Activated T-helper 17 cell treated with anti-CD3 and anti-CD28 coated beads, Interleukin-2, amount 50 U/mL, for 72 hours (primary cell): Measurements from ENCODE around the gene INSYN1. TPM values are rescaled to one million over a fixed set of nuclear protein-coding genes. Genes with fewer than 3 reads are reported as not detected.
A peak's percentile ranks its signal among the peaks of the same experiment; 100 is the strongest.
"Not testable (repeated sequence)": the region's sequence is repeated elsewhere in the genome, so short reads cannot be mapped to it uniquely, and the experiment has no call there.

Source experiments
- ATAC-seq: fragments of 150-1000 bp; cut with Tn5 transposase; replicated peaks from 2 replicates; pipeline ENCODE4 v1.10.0; 2021; ENCODE audit warnings: mild to moderate bottlenecking, moderate library complexity
- H3K27ac Mint-ChIP-seq: one replicate; pipeline ENCODE4 v1.8.0; 2022; ENCODE audit warnings: mixed read lengths
- H3K27me3 Mint-ChIP-seq: one replicate; pipeline ENCODE4 v1.8.0; 2022; ENCODE audit warnings: mixed read lengths
- H3K36me3 Mint-ChIP-seq: one replicate; pipeline ENCODE4 v1.8.0; 2022; ENCODE audit warnings: low read depth, mild to moderate bottlenecking, mixed read lengths
- H3K4me1 Mint-ChIP-seq: one replicate; pipeline ENCODE4 v1.8.0; 2022; ENCODE audit warnings: mixed read lengths
- H3K4me3 Mint-ChIP-seq: one replicate; pipeline ENCODE4 v1.8.0; 2022; ENCODE audit warnings: mild to moderate bottlenecking, mixed read lengths
- H3K9me3 Mint-ChIP-seq: one replicate; pipeline ENCODE4 v1.8.0; 2022; ENCODE audit warnings: mixed read lengths
- total RNA-seq, 2 donors: library from RNA; stranded (reverse); gene quantifications; one replicate each; pipeline ENCODE4 v1.2.3, GENCODE V29; 2022

The INSYN1 gene
- total RNA-seq, 2 donors from 2014 or later: not detected

DNA sequence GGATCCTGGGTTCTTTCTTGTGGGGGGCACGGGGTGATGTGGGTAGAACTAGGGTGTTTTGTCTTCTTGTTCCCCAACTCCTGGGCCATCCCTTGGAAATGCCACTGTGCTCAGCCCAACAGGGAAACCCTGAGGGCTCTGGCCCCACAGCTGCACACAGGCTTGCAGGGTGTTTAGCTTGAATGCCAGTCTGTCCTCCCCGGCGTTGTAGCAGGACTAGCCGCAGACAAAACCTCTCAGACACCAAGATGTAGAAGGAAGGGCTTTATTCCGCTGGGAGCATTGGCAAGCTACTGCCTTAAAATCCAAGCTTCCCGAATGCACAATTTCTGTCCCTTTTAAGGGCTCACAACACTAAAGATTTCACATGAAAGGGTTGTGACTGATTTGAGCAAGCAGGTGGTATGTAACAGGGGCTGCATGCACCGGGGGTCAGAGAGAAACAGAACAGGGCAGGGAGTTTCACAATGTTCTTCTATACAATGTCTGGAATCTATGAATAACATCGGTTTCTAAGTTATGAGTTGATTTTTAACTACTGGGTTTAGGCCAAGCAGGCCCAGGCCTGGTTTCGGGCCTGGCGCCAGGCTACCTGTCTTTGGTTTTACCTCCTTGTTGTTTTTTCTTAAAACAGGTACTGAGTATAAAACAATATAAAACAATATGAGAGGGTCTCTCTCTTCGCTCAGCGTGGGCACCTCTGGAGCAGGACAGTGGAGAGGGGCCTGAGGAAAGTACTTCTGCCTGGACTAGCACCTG, 32.3 kb upstream of the INSYN1 start:
- ATAC-seq, H3K36me3 Mint-ChIP-seq, H3K9me3 Mint-ChIP-seq, H3K27me3 Mint-ChIP-seq, H3K27ac Mint-ChIP-seq, H3K4me3 Mint-ChIP-seq, H3K4me1 Mint-ChIP-seq: not testable (repeated sequence)

DNA sequence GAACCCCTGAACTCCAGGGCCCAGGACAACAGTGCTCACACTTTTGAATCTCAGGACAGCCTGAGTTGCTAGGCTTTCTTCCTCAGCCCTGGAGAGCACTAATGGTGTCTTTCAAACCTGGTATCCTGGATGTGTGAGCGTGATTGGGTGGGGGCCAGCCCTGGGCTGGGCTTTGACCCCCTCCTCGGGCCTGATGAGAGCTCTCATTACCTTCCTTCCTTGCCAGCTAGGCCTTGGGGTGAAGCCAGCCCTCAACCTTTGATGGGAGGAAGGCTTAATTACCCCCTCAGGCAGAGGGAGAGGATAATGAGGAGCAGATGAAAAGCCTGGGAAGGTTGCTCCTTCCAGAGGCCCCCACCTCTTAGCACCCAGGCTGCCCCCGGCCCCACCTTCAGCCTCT, 31.1 kb upstream of the INSYN1 start:
- H3K9me3 Mint-ChIP-seq: no peaks in the 10 kb centered on the region
- H3K27me3 Mint-ChIP-seq: peaks cover 4% of the 10 kb centered on the region
- no peaks in the 10 kb centered on the region for H3K36me3 Mint-ChIP-seq
- no peak overlapping the region for H3K27ac Mint-ChIP-seq
- H3K4me3 Mint-ChIP-seq: no peak overlapping the region
- H3K4me1 Mint-ChIP-seq: no peaks in the 10 kb centered on the region
- ATAC-seq: no peak

DNA sequence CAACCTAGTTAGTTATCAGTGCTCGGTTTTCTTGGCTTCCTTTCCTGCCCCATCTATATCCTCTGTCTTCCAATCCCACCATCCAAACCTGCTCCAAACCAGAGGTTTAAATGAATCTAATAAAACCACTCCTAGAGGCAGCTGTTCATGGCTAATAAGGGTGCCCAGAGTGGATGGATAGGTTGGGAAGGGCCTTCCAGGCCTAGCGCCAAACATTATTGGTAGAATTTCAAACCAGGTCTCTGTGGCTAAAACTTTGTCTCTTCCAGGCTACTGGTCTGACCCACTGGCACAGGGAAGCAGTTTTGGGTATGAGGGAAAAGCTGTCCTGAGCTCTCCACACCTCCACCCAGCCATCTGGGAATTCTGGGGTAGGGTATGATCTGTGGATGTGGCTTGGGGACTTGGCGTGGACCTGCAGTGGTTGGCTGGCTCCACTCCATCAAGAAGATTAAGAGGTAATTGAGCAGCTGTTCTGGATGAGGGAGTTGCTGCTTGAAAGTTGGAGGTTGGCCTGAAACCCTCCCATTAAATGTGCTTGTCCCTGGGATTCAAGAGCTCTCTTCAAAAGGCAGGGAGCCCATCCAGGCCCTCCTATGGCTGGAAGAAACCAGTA, 29.3 kb upstream of the INSYN1 start:
- H3K4me3 Mint-ChIP-seq: no peak overlapping the region
- H3K27me3 Mint-ChIP-seq: no peaks in the 10 kb centered on the region
- no peaks in the 10 kb centered on the region for H3K4me1 Mint-ChIP-seq
- no peaks in the 10 kb centered on the region for H3K9me3 Mint-ChIP-seq
- no peak overlapping the region for H3K27ac Mint-ChIP-seq
- ATAC-seq: no peak
- no peaks in the 10 kb centered on the region for H3K36me3 Mint-ChIP-seq

DNA sequence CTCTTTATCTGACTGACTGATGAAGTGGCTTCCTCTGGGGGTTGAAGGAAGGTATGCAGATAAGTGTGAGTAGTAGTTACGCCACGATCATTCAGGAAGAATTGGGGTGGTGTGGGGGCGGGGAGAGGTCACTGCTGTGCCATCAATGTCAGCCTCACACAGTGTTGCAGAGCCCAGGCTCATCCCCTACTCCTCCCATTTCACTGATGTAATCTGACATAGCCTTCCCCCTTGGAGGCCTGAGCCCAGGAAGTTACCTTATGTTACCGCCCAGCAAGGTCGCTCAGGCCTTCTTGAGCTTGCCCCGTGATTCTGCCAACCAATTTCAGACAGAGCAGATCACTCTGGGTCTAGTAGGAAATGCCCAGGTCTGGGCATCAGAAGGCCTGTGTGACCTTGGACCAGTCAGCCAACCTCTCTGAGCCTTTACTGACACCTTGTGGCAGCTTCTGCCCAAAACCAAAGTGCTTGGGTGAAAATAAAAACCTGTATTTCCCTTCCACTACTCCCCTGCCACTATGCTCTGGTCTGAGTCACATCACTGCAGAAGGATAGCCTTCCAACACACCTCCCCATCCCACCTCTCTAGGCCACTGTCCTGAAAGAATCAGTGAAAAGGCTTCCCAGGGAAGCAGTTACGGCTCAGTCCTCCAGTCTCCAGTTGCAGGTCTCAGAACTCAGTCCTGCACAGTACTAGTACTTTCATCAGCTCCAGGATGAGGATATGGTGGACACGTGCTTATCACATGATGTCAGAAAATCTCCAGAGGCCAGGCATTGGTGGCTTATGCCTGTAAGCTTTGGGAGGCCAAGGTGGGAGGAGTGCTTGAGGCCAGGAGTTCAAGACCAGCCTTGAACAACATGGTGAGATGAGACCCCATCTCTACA, 28.1 kb upstream of the INSYN1 start:
- peak; percentile 31 for ATAC-seq
- no peaks in the 10 kb centered on the region for H3K36me3 Mint-ChIP-seq
- H3K27me3 Mint-ChIP-seq: no peaks in the 10 kb centered on the region

DNA sequence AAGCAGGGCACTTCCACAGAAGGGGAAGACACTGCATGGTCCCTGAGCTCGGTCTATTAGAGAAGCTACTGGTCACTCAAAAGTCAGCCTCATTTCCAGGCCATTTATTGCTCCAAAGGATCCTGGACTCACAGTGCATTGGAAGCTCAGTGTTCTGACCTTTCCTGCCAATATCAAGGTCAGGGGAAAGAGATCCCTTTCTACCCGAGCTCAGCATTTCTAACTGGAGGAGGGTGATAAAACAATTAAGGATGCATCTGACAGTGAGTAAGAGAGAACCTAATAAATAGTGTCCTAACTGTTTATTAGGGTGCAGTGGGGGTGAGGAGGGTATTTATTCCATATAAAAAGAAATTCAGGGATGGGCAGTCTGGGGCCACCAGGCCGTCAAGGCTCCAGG, 26.8 kb upstream of the INSYN1 start:
- H3K36me3 Mint-ChIP-seq: no peaks in the 10 kb centered on the region
- H3K4me1 Mint-ChIP-seq: no peaks in the 10 kb centered on the region
- no peaks in the 10 kb centered on the region for H3K9me3 Mint-ChIP-seq
- no peaks in the 10 kb centered on the region for H3K27me3 Mint-ChIP-seq
- no peak overlapping the region for H3K4me3 Mint-ChIP-seq
- ATAC-seq: no peak
- H3K27ac Mint-ChIP-seq: no peak overlapping the region

More for the DNA sequence above, 28.1 kb upstream of the INSYN1 start:
- Mint-ChIP-seq H3K9me3 (no peaks in the 10 kb centered on the region), H3K4me1 (no peaks in the 10 kb centered on the region), H3K27ac (no peak overlapping the region), H3K4me3 (no peak overlapping the region)

DNA sequence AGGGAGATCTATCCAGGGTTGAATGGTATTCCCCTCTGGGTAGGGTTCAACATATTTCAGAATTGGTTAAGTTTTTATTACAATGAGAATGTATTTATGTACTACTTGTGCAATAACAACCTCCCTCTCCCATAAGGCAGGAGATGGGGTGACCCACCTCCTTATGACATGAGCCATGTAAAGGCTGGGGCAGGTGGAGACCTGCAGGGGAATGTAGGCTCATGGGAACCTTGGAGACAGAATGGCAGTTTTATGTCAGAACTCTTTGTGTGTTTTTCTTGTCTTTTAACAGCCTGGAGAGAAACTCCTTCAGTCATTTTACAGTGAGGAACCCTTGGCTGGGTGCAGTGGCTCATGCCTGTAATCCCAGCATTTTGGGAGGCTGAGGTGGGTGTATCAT, 24.6 kb upstream of the INSYN1 start:
- H3K4me1 Mint-ChIP-seq: no peaks in the 10 kb centered on the region
- no peaks in the 10 kb centered on the region for H3K36me3 Mint-ChIP-seq
- ATAC-seq: no peak
- no peaks in the 10 kb centered on the region for H3K9me3 Mint-ChIP-seq
- no peak overlapping the region for H3K27ac Mint-ChIP-seq
- H3K4me3 Mint-ChIP-seq: no peak overlapping the region
- H3K27me3 Mint-ChIP-seq: peaks cover 8% of the 10 kb centered on the region

DNA sequence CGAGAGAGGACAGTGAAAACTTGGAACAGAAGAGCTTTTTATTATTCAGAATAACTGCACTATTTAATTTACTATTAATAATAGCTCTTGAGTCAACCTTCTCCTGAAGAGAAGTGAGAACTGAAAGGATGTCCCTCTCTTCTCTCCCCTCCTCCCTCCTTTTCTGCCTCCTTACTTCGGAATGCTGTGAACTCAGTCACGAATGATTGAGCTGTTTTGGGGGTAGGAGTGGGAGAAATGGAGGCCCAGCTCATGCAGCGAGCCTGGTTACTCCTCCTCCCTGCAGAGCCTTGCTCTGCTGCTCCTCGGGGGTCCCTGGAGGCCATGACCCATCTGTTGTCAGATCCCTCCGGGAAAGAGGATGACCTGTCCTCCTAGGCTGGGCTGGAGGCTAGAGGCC, 20.3 kb upstream of the INSYN1 start:
- Mint-ChIP-seq H3K9me3 (no peaks in the 10 kb centered on the region), H3K27ac (no peak overlapping the region), H3K4me3 (no peak overlapping the region), H3K4me1 (no peaks in the 10 kb centered on the region), H3K27me3 (peaks cover 17% of the 10 kb centered on the region), H3K36me3 (no peaks in the 10 kb centered on the region)
- no peak for ATAC-seq

DNA sequence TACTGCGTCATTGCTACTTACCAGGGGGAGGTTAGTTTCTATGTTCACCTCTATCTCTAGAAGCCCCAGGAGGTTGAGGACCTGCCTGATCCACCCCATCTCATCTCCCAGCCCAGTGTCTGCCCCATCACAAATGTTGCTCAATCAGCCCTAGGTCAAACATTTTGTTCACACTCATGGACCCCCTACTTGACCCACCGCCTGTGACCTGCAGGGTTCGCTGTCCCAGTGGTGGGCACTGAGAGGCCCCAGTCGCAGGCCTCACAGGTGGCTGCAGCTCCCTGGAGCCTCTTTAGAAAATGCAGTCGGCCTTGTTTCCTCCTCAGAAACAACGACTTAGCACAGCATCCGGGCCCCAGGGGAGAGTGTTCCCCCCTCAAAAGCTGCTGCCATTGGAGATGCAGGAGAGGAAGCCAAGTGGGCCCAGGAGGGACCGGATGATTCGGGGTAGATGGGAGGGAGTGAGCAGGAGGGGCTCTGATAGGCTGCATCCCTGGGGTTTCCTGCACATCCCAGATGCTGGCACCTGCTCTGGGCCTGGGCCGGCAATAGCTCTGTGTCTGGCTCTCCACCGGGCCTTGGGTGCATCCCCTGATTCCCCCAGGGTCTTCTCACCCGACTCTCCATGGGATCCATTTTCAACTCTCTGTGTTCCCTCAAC, 18.4 kb upstream of the INSYN1 start:
- Mint-ChIP-seq H3K36me3 (no peaks in the 10 kb centered on the region), H3K27ac (no peak overlapping the region), H3K9me3 (no peaks in the 10 kb centered on the region), H3K4me1 (no peaks in the 10 kb centered on the region), H3K4me3 (no peak overlapping the region), H3K27me3 (peaks cover 23% of the 10 kb centered on the region)
- ATAC-seq: no peak

DNA sequence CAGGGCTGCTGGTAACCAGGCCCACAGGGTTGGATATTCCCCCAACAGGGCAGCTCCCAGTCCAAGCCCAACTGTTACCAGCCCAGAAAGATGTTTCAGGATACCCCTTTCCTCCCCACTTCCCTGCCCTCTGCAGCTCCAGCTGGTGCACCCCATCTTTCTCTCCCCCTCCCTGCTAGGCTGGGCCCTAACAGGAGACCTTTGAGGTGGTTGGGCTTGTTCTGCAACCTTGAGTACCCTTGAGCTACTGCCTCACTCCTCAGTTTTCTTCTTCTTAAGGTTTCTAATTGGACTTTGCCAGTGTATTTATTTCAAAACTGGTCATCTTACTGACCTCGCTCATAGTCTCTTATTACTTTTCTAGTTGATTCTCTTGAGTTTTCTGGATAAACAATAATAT, 16.9 kb upstream of the INSYN1 start:
- H3K4me1 Mint-ChIP-seq: no peaks in the 10 kb centered on the region
- H3K27ac Mint-ChIP-seq: no peak overlapping the region
- no peaks in the 10 kb centered on the region for H3K36me3 Mint-ChIP-seq
- no peaks in the 10 kb centered on the region for H3K9me3 Mint-ChIP-seq
- H3K4me3 Mint-ChIP-seq: no peak overlapping the region
- ATAC-seq: no peak
- H3K27me3 Mint-ChIP-seq: peaks cover 31% of the 10 kb centered on the region

DNA sequence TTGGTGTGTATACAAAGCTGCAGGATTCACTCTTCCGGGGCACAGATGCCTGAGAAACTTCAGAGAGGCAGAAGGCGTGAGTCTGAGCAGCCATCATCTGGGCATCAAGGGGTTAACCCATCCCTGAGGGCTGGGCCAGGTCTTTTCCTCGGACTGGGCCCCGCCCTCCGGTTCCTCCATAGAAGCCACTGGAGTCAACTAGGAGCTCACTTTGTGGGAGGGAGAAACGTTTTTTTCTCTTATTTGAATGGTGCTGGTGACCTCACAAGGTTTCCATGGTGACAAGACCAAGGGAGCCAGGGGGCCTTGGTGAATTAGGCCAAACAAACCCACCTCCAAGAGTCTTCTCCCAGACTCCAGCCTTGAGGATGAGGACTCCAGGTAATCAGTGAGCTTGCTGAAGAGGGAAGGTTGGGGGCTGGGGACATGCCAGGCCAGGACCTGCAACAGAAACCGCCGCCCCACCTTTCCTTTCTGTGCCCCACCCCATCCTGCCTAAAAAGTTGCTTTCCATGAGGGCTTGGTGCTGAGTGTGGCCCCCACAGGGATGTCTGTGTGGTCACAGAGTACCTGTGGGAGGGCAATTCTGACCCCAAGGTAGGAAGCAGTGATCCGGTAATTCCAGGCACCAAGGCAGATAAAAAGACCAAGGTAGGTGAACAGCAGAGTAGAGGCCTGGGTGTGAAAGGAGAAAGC, 14.8 kb upstream of the INSYN1 start:
- Mint-ChIP-seq H3K4me1 (no peaks in the 10 kb centered on the region), H3K4me3 (no peak overlapping the region), H3K27ac (no peak overlapping the region), H3K36me3 (no peaks in the 10 kb centered on the region), H3K9me3 (no peaks in the 10 kb centered on the region), H3K27me3 (peaks cover 24% of the 10 kb centered on the region)
- no peak for ATAC-seq

DNA sequence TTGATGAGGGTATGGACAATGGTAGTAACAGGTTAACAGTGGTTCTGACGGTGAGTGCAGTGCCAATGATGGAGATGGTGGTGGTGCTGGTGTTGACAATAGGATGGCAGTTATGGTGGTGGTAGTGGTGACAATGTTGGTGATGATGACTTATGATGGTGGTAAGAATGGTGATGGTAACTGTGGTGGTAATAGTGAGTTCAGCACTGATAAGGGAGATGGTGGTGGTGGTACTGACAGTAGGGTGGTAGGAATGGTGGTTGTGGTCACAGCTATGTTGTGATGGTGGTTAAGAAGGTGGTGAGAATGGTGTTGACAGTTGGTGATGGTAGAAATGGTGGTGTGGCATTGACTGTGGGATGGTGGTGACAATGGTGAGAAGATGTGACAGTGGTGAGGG, 13.4 kb upstream of the INSYN1 start:
- Mint-ChIP-seq H3K27ac (no peak overlapping the region), H3K4me3 (no peak overlapping the region), H3K36me3 (no peaks in the 10 kb centered on the region), H3K9me3 (no peaks in the 10 kb centered on the region), H3K4me1 (no peaks in the 10 kb centered on the region), H3K27me3 (peaks cover 18% of the 10 kb centered on the region)
- no peak for ATAC-seq

DNA sequence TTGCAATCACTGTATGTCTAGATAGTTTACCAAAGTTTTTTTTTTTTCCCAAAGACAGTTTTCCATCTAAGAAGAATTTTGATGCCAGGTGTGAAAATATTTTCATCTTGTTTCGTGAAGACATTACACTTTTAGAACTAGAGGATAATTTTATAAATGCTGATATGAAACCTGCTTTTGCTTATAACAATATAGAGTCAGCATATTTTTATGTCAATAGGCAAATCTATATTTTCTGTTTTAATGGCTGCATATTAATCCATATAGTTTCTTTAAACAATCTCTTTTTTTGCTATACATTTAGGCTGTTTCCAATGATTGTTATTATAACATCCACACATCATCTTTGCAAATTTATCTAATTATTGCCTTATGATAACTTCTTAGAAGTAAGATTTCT, 12.6 kb upstream of the INSYN1 start:
- ATAC-seq: no peak
- no peaks in the 10 kb centered on the region for H3K9me3 Mint-ChIP-seq
- H3K27me3 Mint-ChIP-seq: peaks cover 18% of the 10 kb centered on the region
- H3K36me3 Mint-ChIP-seq: no peaks in the 10 kb centered on the region
- no peak overlapping the region for H3K27ac Mint-ChIP-seq
- no peaks in the 10 kb centered on the region for H3K4me1 Mint-ChIP-seq
- no peak overlapping the region for H3K4me3 Mint-ChIP-seq

DNA sequence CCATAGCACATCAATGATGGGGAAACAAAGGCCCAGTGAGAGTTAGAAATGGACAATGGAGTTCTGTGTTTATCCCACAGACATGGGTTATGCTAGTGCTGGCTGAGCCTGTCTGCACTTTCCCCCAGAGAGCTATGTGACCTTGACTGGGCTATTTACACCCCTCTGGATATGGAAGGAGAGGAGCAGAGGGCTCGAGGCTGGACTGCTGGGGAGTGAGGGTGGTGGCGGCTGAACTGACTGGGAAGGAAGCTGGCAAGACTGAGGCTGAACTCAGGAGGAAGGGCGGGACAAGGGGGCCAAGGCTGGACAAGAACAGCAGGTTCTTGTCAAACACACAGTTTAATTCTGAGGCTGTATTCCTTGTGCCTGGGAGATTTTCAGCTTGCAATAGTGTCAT, 10.8 kb upstream of the INSYN1 start:
- H3K27me3 Mint-ChIP-seq: peaks cover 14% of the 10 kb centered on the region
- no peaks in the 10 kb centered on the region for H3K9me3 Mint-ChIP-seq
- no peak overlapping the region for H3K4me3 Mint-ChIP-seq
- no peaks in the 10 kb centered on the region for H3K4me1 Mint-ChIP-seq
- no peak overlapping the region for H3K27ac Mint-ChIP-seq
- ATAC-seq: no peak
- no peaks in the 10 kb centered on the region for H3K36me3 Mint-ChIP-seq
